Neural cell (in vitro differentiated cells): ENCODE measurements around the gene STN1. TPM values are rescaled to one million over a fixed set of nuclear protein-coding genes. Genes with fewer than 3 reads are reported as not detected.

Experiments used
- H2AFZ ChIP-seq: fragments of 200-600, 300-800 bp; sonication (generic), shearing (Covaris generic); 2 replicates; pipeline ENCODE4 v1.6.0; 2014; ENCODE audit warnings: low read depth, mild to moderate bottlenecking, antibody characterized with exemption, low read length, moderate library complexity
- H3F3A ChIP-seq: fragments of 200-600 bp; shearing (Covaris generic); 2 replicates; pipeline ENCODE4 v1.6.1; 2016; ENCODE audit warnings: mild to moderate bottlenecking, moderate library complexity, mixed read lengths, antibody characterized with exemption, low read length; ENCODE audit not compliant: insufficient read depth, poor library complexity, severe bottlenecking
- H3K27ac ChIP-seq: fragments of 200-600, 300-800 bp; sonication (generic), shearing (Covaris generic); 2 replicates; pipeline ENCODE4 v1.5.1; 2014; ENCODE audit warnings: mild to moderate bottlenecking, low read length, moderate library complexity
- H3K27me3 ChIP-seq: fragments of 300-800, 200-600 bp; sonication (generic), shearing (Covaris generic); 2 replicates; pipeline ENCODE4 v1.6.0; 2014; ENCODE audit warnings: mild to moderate bottlenecking, low read depth, low read length, moderate library complexity; ENCODE audit not compliant: insufficient read depth
- H3K36me3 ChIP-seq: fragments of 300-800, 200-600 bp; sonication (generic), shearing (Covaris generic); 2 replicates; pipeline ENCODE4 v1.5.1; 2014; ENCODE audit warnings: mild to moderate bottlenecking, antibody characterized with exemption, low read length, moderate library complexity; ENCODE audit not compliant: insufficient read depth
- H3K4me2 ChIP-seq: fragments of 300-800, 200-600 bp; sonication (generic), shearing (Covaris generic); 2 replicates; pipeline ENCODE4 v1.6.0; 2014; ENCODE audit warnings: mild to moderate bottlenecking, low read length
- H3K4me3 ChIP-seq: fragments of 300-800, 200-600 bp; sonication (generic), shearing (Covaris generic); 2 replicates; pipeline ENCODE4 v1.5.1; 2014; ENCODE audit warnings: mild to moderate bottlenecking, low read length, moderate library complexity
- H3K79me2 ChIP-seq: fragments of 200-600 bp; shearing (Covaris generic); replicated peaks from 2 replicates; pipeline ENCODE4 v1.6.0; 2014; ENCODE audit warnings: mild to moderate bottlenecking, low read length, moderate library complexity; ENCODE audit not compliant: insufficient read depth
- H3K9ac ChIP-seq: fragments of 300-800, 200-600 bp; sonication (generic), shearing (Covaris generic); 2 replicates; pipeline ENCODE4 v1.6.1; 2016; ENCODE audit warnings: mild to moderate bottlenecking, low read length, mixed read lengths
- H3K9me2 ChIP-seq: fragments of 200-600 bp; shearing (Covaris generic); 2 replicates; pipeline ENCODE4 v1.6.1; 2016; ENCODE audit warnings: mild to moderate bottlenecking, low read length, mixed read lengths; ENCODE audit not compliant: insufficient read depth
- H3K9me3 ChIP-seq: fragments of 200-600, 300-800 bp; sonication (generic), shearing (Covaris generic); 2 replicates; pipeline ENCODE4 v1.6.1; 2016; ENCODE audit warnings: mild to moderate bottlenecking, mixed run types, low read length, moderate library complexity, mixed read lengths
- H4K20me1 ChIP-seq: fragments of 200-600 bp; shearing (Covaris generic); 2 replicates; pipeline ENCODE4 v1.6.1; 2016; ENCODE audit warnings: mild to moderate bottlenecking, mixed run types; ENCODE audit not compliant: insufficient read depth
- EP300 ChIP-seq: fragments of 450-650 bp; conservative IDR thresholded peaks from 2 replicates; pipeline ENCODE4 v1.6.1; 2014; ENCODE audit warnings: antibody characterized with exemption, mild to moderate bottlenecking, moderate library complexity; ENCODE audit not compliant: poor library complexity, severe bottlenecking
- EZH2 ChIP-seq: fragments of 200-600, 300-800 bp; shearing (Covaris generic), sonication (generic); IDR thresholded peaks from 2 replicates; pipeline ENCODE4 v1.6.1; 2014; ENCODE audit warnings: antibody characterized with exemption, low read length, borderline replicate concordance, mild to moderate bottlenecking; ENCODE audit not compliant: insufficient read depth, poor library complexity, severe bottlenecking
- MXI1 ChIP-seq: fragments of 450-650 bp; conservative IDR thresholded peaks from 2 replicates; pipeline ENCODE4 v1.6.1; 2014; ENCODE audit warnings: antibody characterized with exemption, mild to moderate bottlenecking; ENCODE audit not compliant: poor library complexity, severe bottlenecking
- POLR2AphosphoS5 ChIP-seq: IDR thresholded peaks from 2 replicates; pipeline ENCODE4 v1.6.1; 2012
- RAD21 ChIP-seq: fragments of 450-650 bp; conservative IDR thresholded peaks from 2 replicates; pipeline ENCODE4 v1.6.1; 2014; ENCODE audit warnings: antibody characterized with exemption, mild to moderate bottlenecking, moderate library complexity
- REST ChIP-seq: IDR thresholded peaks from 2 replicates; pipeline ENCODE4 v1.6.1; 2012; ENCODE audit warnings: borderline replicate concordance
- SMC3 ChIP-seq: fragments of 450-650 bp; conservative IDR thresholded peaks from 2 replicates; pipeline ENCODE4 v1.6.1; 2014; ENCODE audit warnings: antibody characterized with exemption, mild to moderate bottlenecking, moderate library complexity; ENCODE audit not compliant: poor library complexity
- TAF1 ChIP-seq: IDR thresholded peaks from 2 replicates; pipeline ENCODE4 v1.6.1; 2012; ENCODE audit warnings: low read depth
- polyA plus RNA-seq: library from polyadenylated mRNA; depleted of rRNA; stranded (reverse); fragments of >200 nt; gene quantifications from 2 replicates; pipeline ENCODE4 v1.2.3, GENCODE V29; 2014
- TF ChIP-seq, protein P1 (sequence below): fragments of 450-650 bp; IDR thresholded peaks from 2 replicates; pipeline ENCODE4 v1.5.1; 2014; ENCODE audit warnings: antibody characterized with exemption, mild to moderate bottlenecking, moderate library complexity; ENCODE audit not compliant: poor library complexity, severe bottlenecking

Gene STN1
- polyA plus RNA-seq, 1 donor from 2014 or later = 9.4 TPM

DNA sequence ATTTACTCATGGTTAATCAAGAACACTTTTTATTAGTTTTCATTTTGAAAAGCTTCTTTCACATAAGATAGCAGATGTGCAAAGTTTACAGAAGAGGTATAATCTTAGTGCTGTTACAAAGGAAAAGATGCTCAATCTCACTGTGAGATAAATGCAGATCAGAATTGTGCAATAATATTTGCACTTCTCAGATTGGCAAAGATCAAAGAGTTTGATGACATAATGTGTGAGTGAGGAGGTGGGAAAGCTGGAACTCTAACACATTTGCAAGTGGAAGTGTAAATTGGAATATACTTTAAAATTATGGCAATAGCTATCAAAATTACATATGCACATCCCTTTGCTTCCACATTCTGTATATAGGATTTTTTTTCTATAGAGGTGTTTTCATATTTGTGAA is 21.5 kb upstream of the STN1 start:
- H3K79me2 ChIP-seq = no peaks in the 10 kb centered on the region
- no peak overlapping the region for H3K4me2 ChIP-seq
- H2AFZ ChIP-seq = no peak overlapping the region
- H3K9ac ChIP-seq = no peak overlapping the region
- H3K4me3 ChIP-seq = no peak overlapping the region
- no peaks in the 10 kb centered on the region for H3K9me3 ChIP-seq
- H4K20me1 ChIP-seq = no peaks in the 10 kb centered on the region
- no peak overlapping the region for H3K27ac ChIP-seq
- H3K27me3 ChIP-seq = no peaks in the 10 kb centered on the region
- H3F3A ChIP-seq = no peaks in the 10 kb centered on the region
- H3K9me2 ChIP-seq = no peaks in the 10 kb centered on the region
- no peaks in the 10 kb centered on the region for H3K36me3 ChIP-seq
- TF ChIP-seq POLR2AphosphoS5 (no peak), EP300 (no peak), EZH2 (no peak), SMC3 (no peak), RAD21 (no peak), REST (no peak), MXI1 (no peak), TAF1 (no peak)
- TF ChIP-seq, protein P1, sequence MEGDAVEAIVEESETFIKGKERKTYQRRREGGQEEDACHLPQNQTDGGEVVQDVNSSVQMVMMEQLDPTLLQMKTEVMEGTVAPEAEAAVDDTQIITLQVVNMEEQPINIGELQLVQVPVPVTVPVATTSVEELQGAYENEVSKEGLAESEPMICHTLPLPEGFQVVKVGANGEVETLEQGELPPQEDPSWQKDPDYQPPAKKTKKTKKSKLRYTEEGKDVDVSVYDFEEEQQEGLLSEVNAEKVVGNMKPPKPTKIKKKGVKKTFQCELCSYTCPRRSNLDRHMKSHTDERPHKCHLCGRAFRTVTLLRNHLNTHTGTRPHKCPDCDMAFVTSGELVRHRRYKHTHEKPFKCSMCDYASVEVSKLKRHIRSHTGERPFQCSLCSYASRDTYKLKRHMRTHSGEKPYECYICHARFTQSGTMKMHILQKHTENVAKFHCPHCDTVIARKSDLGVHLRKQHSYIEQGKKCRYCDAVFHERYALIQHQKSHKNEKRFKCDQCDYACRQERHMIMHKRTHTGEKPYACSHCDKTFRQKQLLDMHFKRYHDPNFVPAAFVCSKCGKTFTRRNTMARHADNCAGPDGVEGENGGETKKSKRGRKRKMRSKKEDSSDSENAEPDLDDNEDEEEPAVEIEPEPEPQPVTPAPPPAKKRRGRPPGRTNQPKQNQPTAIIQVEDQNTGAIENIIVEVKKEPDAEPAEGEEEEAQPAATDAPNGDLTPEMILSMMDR = no peak

DNA sequence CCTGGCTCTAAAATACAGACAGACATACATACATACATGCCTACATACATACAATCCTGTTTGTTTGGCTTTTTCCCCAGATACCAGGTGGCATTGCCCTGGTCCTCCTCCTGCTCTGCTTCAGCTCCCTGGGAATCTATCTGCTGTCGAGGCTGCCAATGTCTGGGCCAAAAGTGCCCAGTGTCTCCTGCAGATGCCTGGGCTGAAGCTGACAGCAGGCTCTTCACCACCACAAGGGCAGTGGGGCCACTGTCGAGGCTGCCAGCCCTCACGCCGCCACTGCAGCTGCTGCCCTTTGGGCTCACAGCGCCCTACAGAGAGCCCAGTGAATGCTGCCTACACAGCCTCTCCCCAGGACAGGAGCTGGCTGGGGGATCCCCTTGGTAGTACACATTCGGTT is 18.0 kb upstream of the STN1 start:
- Histone ChIP-seq H3F3A (no peaks in the 10 kb centered on the region), H2AFZ (no peak overlapping the region), H3K27me3 (no peaks in the 10 kb centered on the region), H3K4me2 (no peak overlapping the region), H3K27ac (no peak overlapping the region), H3K9ac (no peak overlapping the region), H3K9me2 (no peaks in the 10 kb centered on the region), H4K20me1 (no peaks in the 10 kb centered on the region), H3K9me3 (no peaks in the 10 kb centered on the region), H3K79me2 (no peaks in the 10 kb centered on the region), H3K4me3 (no peak overlapping the region), H3K36me3 (no peaks in the 10 kb centered on the region)
- no peak for TF ChIP-seq REST
- no peak for TF ChIP-seq MXI1
- TF ChIP-seq, protein P1 = no peak
- no peak for TF ChIP-seq POLR2AphosphoS5
- no peak for TF ChIP-seq EP300
- TF ChIP-seq SMC3 = no peak
